Hematopoietic multipotent progenitor cell (in vitro differentiated cells): ENCODE data around the gene ASNSD1. TPM values are rescaled to one million over a fixed set of nuclear protein-coding genes. Genes with fewer than 3 reads are reported as not detected.
"Not testable (repeated sequence)": the region's sequence is repeated elsewhere in the genome, so short reads cannot be mapped to it uniquely, and the experiment has no call there.

Experiments
- DNase-seq, 3 donors: peaks; one replicate each; pipeline ENCODE4 v3.0.0-alpha.2; 2011 to 2015; ENCODE audit warnings: low read depth in 2 of 3, low spot score in 2 of 3
- total RNA-seq: library from RNA; depleted of rRNA; stranded (reverse); fragments of >200 nt; gene quantifications from one replicate; pipeline ENCODE4 v1.2.3, GENCODE V29; 2012

ASNSD1 gene
- total RNA-seq, 1 donor = 15.1 TPM

GRCh38 chr2:189683348-189683747, 22.1 kb downstream of the ASNSD1 start:
- DNase-seq = no peak

GRCh38 chr2:189684811-189685210, 23.6 kb downstream of the ASNSD1 start:
- no peak for DNase-seq

DNA sequence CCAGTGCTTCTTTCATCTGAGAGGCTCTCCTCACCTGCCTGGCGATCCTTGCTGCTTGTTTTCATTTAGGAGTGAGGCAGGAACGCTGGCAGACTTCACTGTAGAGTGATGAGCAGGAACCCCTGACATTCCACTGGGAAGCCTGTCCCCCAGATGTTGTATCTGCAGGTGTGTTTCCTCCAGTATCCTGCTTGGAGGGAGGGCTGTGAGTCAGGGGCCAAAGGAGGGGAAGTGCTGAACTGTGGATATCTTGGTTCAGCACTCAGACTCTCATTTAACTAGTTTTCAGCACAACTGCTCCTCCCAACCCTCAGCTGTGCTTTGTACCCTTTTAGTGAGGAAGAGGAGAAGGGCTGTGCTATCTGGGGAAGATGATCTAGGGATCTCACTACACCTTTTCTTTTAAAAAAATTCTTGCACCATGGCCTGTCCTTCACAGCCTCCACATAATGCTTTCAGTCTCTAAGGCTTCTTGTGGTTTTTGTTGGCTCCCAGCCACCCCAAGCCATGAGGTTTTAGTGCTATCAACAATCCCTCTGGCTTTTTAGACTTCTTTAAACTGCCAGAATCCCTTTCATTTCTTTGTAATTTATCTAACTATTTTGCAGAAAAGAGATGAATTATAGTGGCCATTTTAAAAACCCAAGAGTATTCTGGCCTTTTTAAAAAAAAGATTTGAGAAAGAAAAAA, 24.4 kb downstream of the ASNSD1 start:
- peak in 1 of 3 donors; percentile 83 for DNase-seq

GRCh38 chr2:189687796-189688195, 26.5 kb downstream of the ASNSD1 start:
- not testable (repeated sequence) for DNase-seq

GRCh38 chr2:189696223-189696622, 35.0 kb downstream of the ASNSD1 start:
- DNase-seq = no peak

- DNase-seq = peak in 2 of 3 donors; percentile 53 to 87
Measured at GRCh38 chr2:189698020-189698887, 37.0 kb downstream of the ASNSD1 start.

DNA sequence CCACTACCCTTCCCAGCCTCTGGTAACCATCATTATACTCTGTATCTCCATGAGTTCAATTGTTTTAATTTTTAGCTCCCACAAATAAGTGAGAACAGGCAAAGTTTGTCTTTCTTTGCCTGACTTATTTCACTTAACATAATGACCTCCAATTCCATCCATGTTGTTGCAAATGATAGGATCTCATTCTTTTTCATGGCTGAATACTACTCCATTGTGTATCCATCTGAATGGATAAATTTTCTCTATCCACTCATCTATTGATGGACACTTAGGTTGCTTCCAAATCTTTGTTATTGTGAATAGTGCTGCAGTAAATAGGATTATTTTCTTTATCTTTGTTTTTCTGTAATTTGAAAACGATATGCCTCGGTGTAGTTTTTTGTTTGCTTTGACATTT, 39.4 kb downstream of the ASNSD1 start:
- no peak for DNase-seq

DNA sequence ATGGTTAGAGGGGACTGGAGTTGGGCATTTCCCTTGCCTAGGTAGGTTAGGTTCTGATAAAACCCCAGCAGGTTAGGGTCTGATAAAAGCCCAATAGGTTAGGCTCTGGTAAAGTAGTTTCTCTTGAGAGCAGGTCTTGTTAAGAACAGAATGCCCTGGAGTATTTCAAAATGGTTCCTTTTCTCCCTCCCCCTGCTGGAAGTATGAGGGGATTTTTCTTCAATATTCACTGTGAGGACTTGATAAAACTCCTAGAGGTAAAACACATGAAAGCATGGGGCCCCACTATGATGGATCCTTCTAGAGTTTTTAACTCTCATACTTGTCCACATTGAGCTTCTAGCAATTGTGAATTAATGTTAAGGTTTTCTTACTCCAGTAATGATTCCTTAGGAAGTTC, 40.8 kb downstream of the ASNSD1 start:
- DNase-seq = peak in 2 of 3 donors; percentile 31 to 58

GRCh38 chr2:189709501-189710221, 48.4 kb downstream of the ASNSD1 start:
- no peak for DNase-seq

DNA sequence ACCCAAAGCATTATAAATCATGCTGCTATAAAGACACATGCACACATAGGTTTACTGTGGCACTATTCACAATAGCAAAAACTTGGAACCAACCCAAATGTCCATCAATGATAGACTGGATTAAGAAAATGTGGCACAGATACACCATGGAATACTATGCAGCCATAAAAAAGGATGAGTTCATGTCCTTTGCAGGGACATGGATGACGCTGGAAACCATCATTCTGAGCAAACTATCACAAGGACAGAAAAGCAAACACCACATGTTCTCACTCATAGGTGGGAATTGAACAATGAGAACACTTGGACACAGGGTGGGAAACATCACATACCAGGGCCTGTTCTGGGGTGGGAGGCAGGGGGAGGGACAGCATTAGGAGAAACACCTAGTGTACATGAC, 56.3 kb downstream of the ASNSD1 start:
- not testable (repeated sequence) for DNase-seq

DNA sequence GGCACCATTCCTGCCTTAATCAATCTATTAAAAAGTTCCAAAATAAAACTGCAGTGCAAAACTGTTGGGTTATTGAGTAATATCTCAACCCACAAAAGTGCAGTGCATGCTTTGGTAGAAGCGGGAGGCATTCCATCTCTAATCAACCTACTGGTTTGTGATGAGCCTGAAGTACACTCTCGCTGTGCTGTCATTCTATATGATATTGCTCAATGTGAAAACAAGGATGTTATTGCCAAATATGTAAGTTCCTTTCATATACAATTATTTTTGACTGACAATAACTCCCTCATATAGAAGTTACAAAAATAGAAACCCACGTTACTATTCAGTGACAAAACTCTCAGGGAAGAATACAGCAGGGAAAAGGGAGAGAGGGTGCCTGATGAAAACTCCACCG, 58.3 kb downstream of the ASNSD1 start:
- no peak for DNase-seq

Other genes starting within 250 kb of the ASNSD1 start
- gene WDR75, start 220.0 kb upstream of the ASNSD1 start, total RNA-seq = 24.2 TPM
- gene SLC40A1, start 80.7 kb upstream of the ASNSD1 start, total RNA-seq = 393 TPM
- 9.4 TPM for gene ANKAR, start 13.2 kb downstream of the ASNSD1 start, total RNA-seq
- gene OSGEPL1, start 101.3 kb downstream of the ASNSD1 start, total RNA-seq = 4.6 TPM
- gene ORMDL1, start 122.9 kb downstream of the ASNSD1 start, total RNA-seq = 37.2 TPM
- 12.4 TPM for gene PMS1, start 123.0 kb downstream of the ASNSD1 start, total RNA-seq